MM.1S (cell line): ENCODE data around the gene IDH1.

Experiments
- EZH2 ChIP-seq: fragments of 300-600 bp; sonication (generic); optimal IDR thresholded peaks from 2 replicates; pipeline ENCODE3; 2017; ENCODE audit warnings: low read depth, mild to moderate bottlenecking, antibody characterized with exemption, low read length, mixed read lengths
- EZH2phosphoT487 ChIP-seq: fragments of 300-600 bp; sonication (generic); IDR thresholded peaks from 2 replicates; pipeline ENCODE4 v1.6.1; 2018; ENCODE audit warnings: antibody characterized with exemption, low read length
- TF ChIP-seq, protein P1 (sequence below): fragments of 300-600 bp; sonication (generic); IDR thresholded peaks from 2 replicates; pipeline ENCODE4 v1.5.1; 2016; ENCODE audit warnings: antibody characterized with exemption, low read length, mixed read lengths

DNA sequence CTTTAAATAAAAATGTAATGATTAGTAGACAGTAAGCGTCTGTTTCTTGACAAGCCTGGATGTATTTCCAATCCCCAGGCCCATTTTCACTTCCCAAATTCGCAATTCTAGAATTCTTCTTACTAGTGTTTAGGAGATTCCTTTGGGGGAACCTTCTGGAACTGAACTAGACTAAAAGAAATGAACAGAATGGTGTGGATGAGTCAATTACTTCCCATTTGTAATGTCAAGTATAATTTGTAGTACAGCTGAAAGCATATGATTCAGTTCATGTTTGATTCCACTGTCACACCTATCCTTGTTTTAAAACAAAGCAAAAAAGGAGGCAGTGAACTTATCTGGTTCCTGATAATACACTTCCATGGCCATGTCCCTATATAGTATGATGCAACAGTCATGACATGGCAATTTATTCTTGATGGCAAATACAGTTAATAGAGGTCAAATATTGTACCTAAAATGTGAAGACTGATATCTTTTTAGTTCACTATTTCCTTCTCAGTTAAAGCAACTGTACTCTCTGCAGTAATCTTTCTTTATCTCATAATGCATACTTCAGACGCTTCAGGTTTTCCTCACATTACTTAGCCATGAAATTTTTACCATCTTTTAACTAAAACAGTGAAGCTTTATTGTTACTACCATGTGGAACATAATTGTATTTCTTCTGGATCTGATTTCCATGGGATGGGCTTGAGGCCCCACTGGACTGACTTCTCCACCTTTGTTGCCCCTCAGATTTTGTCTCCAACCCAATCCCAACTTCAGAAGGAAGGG, 2.0 kb downstream of the IDH1 start:
- TF ChIP-seq EZH2: no peak
- TF ChIP-seq, protein P1, sequence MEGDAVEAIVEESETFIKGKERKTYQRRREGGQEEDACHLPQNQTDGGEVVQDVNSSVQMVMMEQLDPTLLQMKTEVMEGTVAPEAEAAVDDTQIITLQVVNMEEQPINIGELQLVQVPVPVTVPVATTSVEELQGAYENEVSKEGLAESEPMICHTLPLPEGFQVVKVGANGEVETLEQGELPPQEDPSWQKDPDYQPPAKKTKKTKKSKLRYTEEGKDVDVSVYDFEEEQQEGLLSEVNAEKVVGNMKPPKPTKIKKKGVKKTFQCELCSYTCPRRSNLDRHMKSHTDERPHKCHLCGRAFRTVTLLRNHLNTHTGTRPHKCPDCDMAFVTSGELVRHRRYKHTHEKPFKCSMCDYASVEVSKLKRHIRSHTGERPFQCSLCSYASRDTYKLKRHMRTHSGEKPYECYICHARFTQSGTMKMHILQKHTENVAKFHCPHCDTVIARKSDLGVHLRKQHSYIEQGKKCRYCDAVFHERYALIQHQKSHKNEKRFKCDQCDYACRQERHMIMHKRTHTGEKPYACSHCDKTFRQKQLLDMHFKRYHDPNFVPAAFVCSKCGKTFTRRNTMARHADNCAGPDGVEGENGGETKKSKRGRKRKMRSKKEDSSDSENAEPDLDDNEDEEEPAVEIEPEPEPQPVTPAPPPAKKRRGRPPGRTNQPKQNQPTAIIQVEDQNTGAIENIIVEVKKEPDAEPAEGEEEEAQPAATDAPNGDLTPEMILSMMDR: no peak
- TF ChIP-seq EZH2phosphoT487: no peak
